ENCODE data around the gene CBR4.
"Not testable (repeated sequence)": the region's sequence is repeated elsewhere in the genome, so short reads cannot be mapped to it uniquely, and the experiment has no call there.

The CBR4 gene

GRCh38 chr4:168994958-168995357 is 15.1 kb downstream of the CBR4 start:
- TF ChIP-seq CTCF (IDR thresholded peaks at IDR 0.05; ENCODE audit: insufficient read depth, low read depth, low read length, missing control alignments): no peak
- no peak for DNase-seq (ENCODE audit: low read depth)
- no peak overlapping the region for H3K4me3 ChIP-seq (ENCODE audit: low read length)

GRCh38 chr4:168993714-168994510 is 16.1 kb downstream of the CBR4 start:
- DNase-seq (ENCODE audit: low read depth): no peak
- no peak overlapping the region for H3K4me3 ChIP-seq (ENCODE audit: low read length)
- TF ChIP-seq CTCF (IDR thresholded peaks at IDR 0.05; ENCODE audit: insufficient read depth, low read depth, low read length, missing control alignments): no peak

GRCh38 chr4:168992952-168993482 is 17.0 kb downstream of the CBR4 start:
- DNase-seq (ENCODE audit: low read depth); H3K4me3 ChIP-seq (ENCODE audit: low read length): not testable (repeated sequence)

GRCh38 chr4:168981942-168982341 is 28.1 kb downstream of the CBR4 start:
- H3K4me3 ChIP-seq (ENCODE audit: low read length): no peak overlapping the region
- TF ChIP-seq CTCF (IDR thresholded peaks at IDR 0.05; ENCODE audit: insufficient read depth, low read depth, low read length, missing control alignments): no peak
- DNase-seq (ENCODE audit: low read depth): no peak

GRCh38 chr4:168981460-168981859 is 28.6 kb downstream of the CBR4 start:
- TF ChIP-seq CTCF (IDR thresholded peaks at IDR 0.05; ENCODE audit: insufficient read depth, low read depth, low read length, missing control alignments): no peak
- no peak overlapping the region for H3K4me3 ChIP-seq (ENCODE audit: low read length)
- no peak for DNase-seq (ENCODE audit: low read depth)

GRCh38 chr4:168979338-168979737 is 30.7 kb downstream of the CBR4 start:
- no peak overlapping the region for H3K4me3 ChIP-seq (ENCODE audit: low read length)
- TF ChIP-seq CTCF (IDR thresholded peaks at IDR 0.05; ENCODE audit: insufficient read depth, low read depth, low read length, missing control alignments): no peak
- no peak for DNase-seq (ENCODE audit: low read depth)

GRCh38 chr4:168978001-168978700 is 31.9 kb downstream of the CBR4 start:
- DNase-seq (ENCODE audit: low read depth): peak; percentile 8
- H3K4me3 ChIP-seq (ENCODE audit: low read length): no peak overlapping the region
- TF ChIP-seq CTCF (IDR thresholded peaks at IDR 0.05; ENCODE audit: insufficient read depth, low read depth, low read length, missing control alignments): no peak
